OCI-LY3 (cell line): ENCODE data around the gene UPF1.

ENCODE experiments used
- H2AFZ ChIP-seq: fragments of 200-600, 300-600 bp; shearing (Covaris generic); 2 replicates; pipeline ENCODE4 v1.6.0; 2014; ENCODE audit warnings: antibody characterized with exemption, low read depth, low read length
- H3K27ac ChIP-seq: fragments of 200-600, 300-600 bp; sonication (generic); 2 replicates; pipeline ENCODE4 v1.5.1; 2014; ENCODE audit warnings: mild to moderate bottlenecking, low read length, moderate library complexity, mixed read lengths
- H3K27me3 ChIP-seq: fragments of 200-600, 300-600 bp; sonication (generic); 2 replicates; pipeline ENCODE4 v1.6.1; 2014; ENCODE audit warnings: low read depth, low read length, mixed read lengths
- H3K36me3 ChIP-seq: fragments of 200-600, 300-600 bp; sonication (generic); replicated peaks from 2 replicates; pipeline ENCODE3; 2014; ENCODE audit warnings: low read depth, low read length, mixed read lengths
- H3K4me1 ChIP-seq: fragments of 300-600, 200-600 bp; sonication (generic); 2 replicates; pipeline ENCODE4 v1.6.1; 2014; ENCODE audit warnings: low read length, mixed read lengths
- H3K4me2 ChIP-seq: fragments of 200-600, 300-600 bp; sonication (generic); 2 replicates; pipeline ENCODE4 v1.6.1; 2014; ENCODE audit warnings: low read length, mixed read lengths
- H3K4me3 ChIP-seq: fragments of 300-600, 200-600 bp; sonication (generic); 2 replicates; pipeline ENCODE4 v1.5.1; 2014; ENCODE audit warnings: antibody characterized with exemption, mild to moderate bottlenecking, low read length, moderate library complexity
- H3K79me2 ChIP-seq: fragments of 300-600, 200-600 bp; shearing (Covaris generic); 2 replicates; pipeline ENCODE4 v1.6.1; 2014; ENCODE audit warnings: mild to moderate bottlenecking, low read length, mixed read lengths
- H3K9ac ChIP-seq: fragments of 300-600, 200-600 bp; shearing (Covaris generic); 2 replicates; pipeline ENCODE4 v1.6.0; 2014; ENCODE audit warnings: mild to moderate bottlenecking, low read length, moderate library complexity
- H3K9me3 ChIP-seq: fragments of 200-600, 300-600 bp; shearing (Covaris generic); 2 replicates; pipeline ENCODE4 v1.6.1; 2014; ENCODE audit warnings: low read length, mixed read lengths; ENCODE audit not compliant: insufficient read depth
- H4K20me1 ChIP-seq: fragments of 200-600, 300-600 bp; sonication (generic); 2 replicates; pipeline ENCODE4 v1.6.1; 2016; ENCODE audit warnings: low read length, mixed read lengths; ENCODE audit not compliant: insufficient read depth
- CTCF ChIP-seq: fragments of 200-600, 300-600 bp; sonication (generic); IDR thresholded peaks from 2 replicates; pipeline ENCODE4 v1.5.1; 2014; ENCODE audit warnings: antibody characterized with exemption, low read length, low read depth
- EZH2phosphoT487 ChIP-seq: fragments of 200-600 bp; shearing (Covaris generic); IDR thresholded peaks from 2 replicates; pipeline ENCODE4 v1.6.1; 2018; ENCODE audit warnings: antibody characterized with exemption, mixed run types, low read depth

The UPF1 gene

GRCh38 chr19:18857223-18857622, 25.5 kb downstream of the UPF1 start:
- Histone ChIP-seq H3K79me2 (peaks cover 12% of the 10 kb centered on the region; the same call in 1 of the 2 replicates), H3K36me3 (peaks cover 87% of the 10 kb centered on the region), H3K4me2 (no peak overlapping the region), H3K4me1 (peaks cover 19% of the 10 kb centered on the region), H3K4me3 (no peak overlapping the region), H2AFZ (no peak overlapping the region), H3K9ac (no peak overlapping the region), H4K20me1 (peaks cover 9% of the 10 kb centered on the region), H3K9me3 (no peaks in the 10 kb centered on the region), H3K27me3 (no peaks in the 10 kb centered on the region), H3K27ac (no peak overlapping the region)
- TF ChIP-seq EZH2phosphoT487 (no peak), CTCF (no peak)

- H3K4me3 ChIP-seq, result no peak overlapping the region
- H3K4me2 ChIP-seq, result no peak overlapping the region
- H3K4me1 ChIP-seq, result peaks cover 19% of the 10 kb centered on the region
- TF ChIP-seq EZH2phosphoT487, result no peak
- TF ChIP-seq CTCF, result no peak
- H3K27ac ChIP-seq, result no peak overlapping the region
- peaks cover 85% of the 10 kb centered on the region for H3K36me3 ChIP-seq
- H3K79me2 ChIP-seq, result peaks cover 12% of the 10 kb centered on the region; the same call in 1 of the 2 replicates
- no peak overlapping the region for H3K9ac ChIP-seq
- H3K9me3 ChIP-seq, result no peaks in the 10 kb centered on the region
- H4K20me1 ChIP-seq, result peaks cover 1% of the 10 kb centered on the region
- no peaks in the 10 kb centered on the region for H3K27me3 ChIP-seq
- no peak overlapping the region for H2AFZ ChIP-seq
Measured at GRCh38 chr19:18858906-18859646, 27.3 kb downstream of the UPF1 start.

GRCh38 chr19:18859676-18860301, 28.0 kb downstream of the UPF1 start:
- TF ChIP-seq CTCF, result no peak
- TF ChIP-seq EZH2phosphoT487, result no peak
- Histone ChIP-seq H3K79me2 (peaks cover 12% of the 10 kb centered on the region; the same call in 1 of the 2 replicates), H3K4me3 (no peak overlapping the region)

GRCh38 chr19:18860302-18860700, 28.5 kb downstream of the UPF1 start:
- Histone ChIP-seq H3K27ac (peak overlapping the region; percentile 20; the same call in 1 of the 2 replicates), H3K4me2 (no peak overlapping the region), H3K4me1 (peaks cover 19% of the 10 kb centered on the region), H3K9ac (no peak overlapping the region), H3K27me3 (no peaks in the 10 kb centered on the region), H3K79me2 (peaks cover 12% of the 10 kb centered on the region; the same call in 1 of the 2 replicates), H3K4me3 (no peak overlapping the region), H3K9me3 (no peaks in the 10 kb centered on the region), H3K36me3 (peaks cover 84% of the 10 kb centered on the region), H2AFZ (no peak overlapping the region), H4K20me1 (no peaks in the 10 kb centered on the region; the same call in 1 of the 2 replicates)
- no peak for TF ChIP-seq CTCF
- TF ChIP-seq EZH2phosphoT487, result no peak

More at GRCh38 chr19:18859676-18860301, 28.0 kb downstream of the UPF1 start:
- Histone ChIP-seq H3K9ac (no peak overlapping the region), H2AFZ (no peak overlapping the region), H3K9me3 (no peaks in the 10 kb centered on the region), H3K27me3 (no peaks in the 10 kb centered on the region), H3K4me1 (peaks cover 19% of the 10 kb centered on the region), H3K36me3 (peaks cover 84% of the 10 kb centered on the region), H3K27ac (0 out of 2 replicates have a peak overlapping the region, but pooled peaks have one; percentile 20), H3K4me2 (no peak overlapping the region), H4K20me1 (no peaks in the 10 kb centered on the region; the same call in 1 of the 2 replicates)
